ENCODE results near the gene CCT6A.
"Not testable (repeated sequence)": the region's sequence is repeated elsewhere in the genome, so short reads cannot be mapped to it uniquely, and the experiment has no call there.

Gene CCT6A

GRCh38 chr7:56053379-56053778 lies 1.8 kb downstream of the CCT6A start:
- DNase-seq (ENCODE audit: low read depth in 2 of 2): no peak

- no peak for DNase-seq (ENCODE audit: low read depth in 2 of 2)
These were observed 2.4 kb downstream of the CCT6A start for GRCh38 chr7:56053993-56054392.

GRCh38 chr7:56062382-56062781 lies 10.8 kb downstream of the CCT6A start:
- no peak for DNase-seq (ENCODE audit: low read depth in 2 of 2)

GRCh38 chr7:56063500-56063881 lies 11.9 kb downstream of the CCT6A start:
- no peak for DNase-seq (ENCODE audit: low read depth in 2 of 2)

- peak; percentile 80 to 84 for DNase-seq (ENCODE audit: low read depth in 2 of 2)
These were observed 12.5 kb downstream of the CCT6A start, which contains the start of gene SUMF2 for GRCh38 chr7:56063882-56064625. TSS of gene SUMF2 (plus strand) at chr7:56064286. CDS start at chr7:56064312, 26 bp downstream.

- not testable (repeated sequence) for DNase-seq (ENCODE audit: low read depth in 2 of 2)
These were observed 14.8 kb downstream of the CCT6A start for GRCh38 chr7:56066376-56066775.

- peak; percentile 55 to 56 for DNase-seq (ENCODE audit: low read depth in 2 of 2)
These were observed 22.8 kb downstream of the CCT6A start for GRCh38 chr7:56074371-56074791.

- DNase-seq (ENCODE audit: low read depth in 2 of 2): no peak
These were observed 26.1 kb downstream of the CCT6A start for GRCh38 chr7:56077681-56078080.

- DNase-seq (ENCODE audit: low read depth in 2 of 2): no peak
These were observed 26.6 kb downstream of the CCT6A start for GRCh38 chr7:56078196-56078595.

- DNase-seq (ENCODE audit: low read depth in 2 of 2): no peak
These were observed 28.1 kb downstream of the CCT6A start for GRCh38 chr7:56079450-56080185.

GRCh38 chr7:56080726-56081435 lies 29.3 kb downstream of the CCT6A start:
- DNase-seq (ENCODE audit: low read depth in 2 of 2): not testable (repeated sequence)

- DNase-seq (ENCODE audit: low read depth in 2 of 2): no peak
These were observed 30.2 kb downstream of the CCT6A start for GRCh38 chr7:56081626-56082340.

- DNase-seq (ENCODE audit: low read depth in 2 of 2): no peak
These were observed 31.7 kb downstream of the CCT6A start for GRCh38 chr7:56083150-56083785.

GRCh38 chr7:56086761-56087160 lies 35.2 kb downstream of the CCT6A start:
- no peak for DNase-seq (ENCODE audit: low read depth in 2 of 2)

- no peak for DNase-seq (ENCODE audit: low read depth in 2 of 2)
These were observed 35.9 kb downstream of the CCT6A start for GRCh38 chr7:56087445-56087844.

- no peak for DNase-seq (ENCODE audit: low read depth in 2 of 2)
These were observed 40.0 kb downstream of the CCT6A start for GRCh38 chr7:56091591-56091990.

GRCh38 chr7:56092388-56092787 lies 40.8 kb downstream of the CCT6A start:
- DNase-seq (ENCODE audit: low read depth in 2 of 2): not testable (repeated sequence)

- no peak for DNase-seq (ENCODE audit: low read depth in 2 of 2)
These were observed 41.4 kb downstream of the CCT6A start, which contains the start of gene PHKG1 for GRCh38 chr7:56092789-56093531. TSS of gene PHKG1 (minus strand) at chr7:56092952. CDS start at chr7:56088941, 4,011 bp downstream.

GRCh38 chr7:56097700-56098099 lies 46.1 kb downstream of the CCT6A start:
- DNase-seq (ENCODE audit: low read depth in 2 of 2): no peak
